ENCODE results near the gene PCSK5.

PCSK5 gene

DNA sequence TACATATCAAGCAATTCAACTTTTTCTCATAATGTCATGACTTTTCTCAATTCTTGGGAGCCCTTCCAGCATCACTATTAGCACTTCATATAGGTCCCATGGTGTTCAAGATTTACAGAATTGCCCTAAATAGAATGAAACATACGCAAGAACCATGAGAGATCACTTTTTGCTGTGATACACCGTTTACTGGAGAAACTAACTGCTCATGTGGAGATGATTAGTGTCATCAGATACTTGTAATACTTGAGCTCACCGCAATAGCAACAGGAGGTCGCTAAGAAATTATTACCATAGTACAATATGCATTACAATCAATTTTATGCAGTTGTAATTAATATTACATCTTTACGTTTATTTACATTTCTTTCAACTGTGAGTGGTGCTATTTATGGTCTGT is 4.8 kb upstream of the PCSK5 start:
- Histone ChIP-seq H3K27ac (ENCODE audit: low read depth in 2 of 2, low read length in 2 of 2) (no peak overlapping the region), H3K9me3 (ENCODE audit: control insufficient read depth in 2 of 2, low read length in 2 of 2) (no peaks in the 10 kb centered on the region), H3K36me3 (ENCODE audit: control insufficient read depth in 2 of 2, insufficient read depth in 2 of 2, low read length in 2 of 2) (no peaks in the 10 kb centered on the region), H3K4me1 (ENCODE audit: control insufficient read depth in 2 of 2, insufficient read depth in 2 of 2, low read length in 2 of 2) (peaks cover 4 to 8% of the 10 kb centered on the region in 2 donors), H3K4me3 (ENCODE audit: low read length in 2 of 2) (no peak overlapping the region), H3K27me3 (ENCODE audit: control insufficient read depth in 2 of 2, insufficient read depth in 2 of 2, low read length in 2 of 2) (no peaks in the 10 kb centered on the region), H3K9ac (ENCODE audit: low read depth in 1 of 2, low read length in 2 of 2) (no peak overlapping the region)

DNA sequence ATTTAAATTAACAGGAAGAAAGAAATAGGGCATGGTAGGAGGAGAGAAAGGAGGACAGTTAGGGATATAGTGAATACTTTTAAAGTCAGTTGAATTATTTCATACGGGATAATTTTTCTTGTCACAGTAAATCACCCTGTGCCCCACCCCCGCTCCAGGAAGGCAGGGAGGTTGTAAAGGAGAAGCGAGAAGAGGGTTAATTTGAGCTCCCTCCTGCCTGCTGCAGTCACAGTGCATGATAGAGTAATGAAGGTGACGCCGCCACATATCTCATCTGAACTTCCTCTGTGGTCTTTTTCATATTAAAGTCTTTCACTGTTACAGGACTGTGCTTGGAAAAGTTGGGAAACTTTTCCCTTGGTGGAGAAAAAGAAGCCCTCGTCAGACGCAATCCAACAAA is 896 bp upstream of the PCSK5 start:
- peak overlapping the region; percentile 83 to 98 for H3K4me3 ChIP-seq (ENCODE audit: low read length in 2 of 2)
- H3K27me3 ChIP-seq (ENCODE audit: control insufficient read depth in 2 of 2, insufficient read depth in 2 of 2, low read length in 2 of 2) = no peaks in the 10 kb centered on the region
- H3K4me1 ChIP-seq (ENCODE audit: control insufficient read depth in 2 of 2, insufficient read depth in 2 of 2, low read length in 2 of 2) = peaks cover 8 to 18% of the 10 kb centered on the region in 2 donors
- H3K27ac ChIP-seq (ENCODE audit: low read depth in 2 of 2, low read length in 2 of 2) = peak overlapping the region; percentile 82 to 87
- H3K9me3 ChIP-seq (ENCODE audit: control insufficient read depth in 2 of 2, low read length in 2 of 2) = no peaks in the 10 kb centered on the region
- no peaks in the 10 kb centered on the region for H3K36me3 ChIP-seq (ENCODE audit: control insufficient read depth in 2 of 2, insufficient read depth in 2 of 2, low read length in 2 of 2)
- H3K9ac ChIP-seq (ENCODE audit: low read depth in 1 of 2, low read length in 2 of 2) = peak overlapping the region; percentile 65 to 79

GRCh38 chr9:75889977-75890471 is 449 bp upstream of the PCSK5 start:
- Histone ChIP-seq H3K27ac (ENCODE audit: low read depth in 2 of 2, low read length in 2 of 2) (peak overlapping the region; percentile 82 to 87), H3K36me3 (ENCODE audit: control insufficient read depth in 2 of 2, insufficient read depth in 2 of 2, low read length in 2 of 2) (no peaks in the 10 kb centered on the region), H3K9ac (ENCODE audit: low read depth in 1 of 2, low read length in 2 of 2) (peak overlapping the region; percentile 65 to 79), H3K9me3 (ENCODE audit: control insufficient read depth in 2 of 2, low read length in 2 of 2) (no peaks in the 10 kb centered on the region), H3K4me1 (ENCODE audit: control insufficient read depth in 2 of 2, insufficient read depth in 2 of 2, low read length in 2 of 2) (peaks cover 8 to 18% of the 10 kb centered on the region in 2 donors), H3K4me3 (ENCODE audit: low read length in 2 of 2) (peak overlapping the region; percentile 83 to 98), H3K27me3 (ENCODE audit: control insufficient read depth in 2 of 2, insufficient read depth in 2 of 2, low read length in 2 of 2) (no peaks in the 10 kb centered on the region)

GRCh38 chr9:75891277-75891741 is 836 bp downstream of the PCSK5 start:
- H3K9me3 ChIP-seq (ENCODE audit: control insufficient read depth in 2 of 2, low read length in 2 of 2) = no peaks in the 10 kb centered on the region
- H3K4me1 ChIP-seq (ENCODE audit: control insufficient read depth in 2 of 2, insufficient read depth in 2 of 2, low read length in 2 of 2) = peaks cover 8 to 18% of the 10 kb centered on the region in 2 donors
- no peaks in the 10 kb centered on the region for H3K27me3 ChIP-seq (ENCODE audit: control insufficient read depth in 2 of 2, insufficient read depth in 2 of 2, low read length in 2 of 2)
- no peaks in the 10 kb centered on the region for H3K36me3 ChIP-seq (ENCODE audit: control insufficient read depth in 2 of 2, insufficient read depth in 2 of 2, low read length in 2 of 2)
- H3K9ac ChIP-seq (ENCODE audit: low read depth in 1 of 2, low read length in 2 of 2) = peak overlapping the region; percentile 73 to 75
- peak overlapping the region; percentile 82 to 87 for H3K27ac ChIP-seq (ENCODE audit: low read depth in 2 of 2, low read length in 2 of 2)
- peak overlapping the region; percentile 83 to 98 for H3K4me3 ChIP-seq (ENCODE audit: low read length in 2 of 2)

DNA sequence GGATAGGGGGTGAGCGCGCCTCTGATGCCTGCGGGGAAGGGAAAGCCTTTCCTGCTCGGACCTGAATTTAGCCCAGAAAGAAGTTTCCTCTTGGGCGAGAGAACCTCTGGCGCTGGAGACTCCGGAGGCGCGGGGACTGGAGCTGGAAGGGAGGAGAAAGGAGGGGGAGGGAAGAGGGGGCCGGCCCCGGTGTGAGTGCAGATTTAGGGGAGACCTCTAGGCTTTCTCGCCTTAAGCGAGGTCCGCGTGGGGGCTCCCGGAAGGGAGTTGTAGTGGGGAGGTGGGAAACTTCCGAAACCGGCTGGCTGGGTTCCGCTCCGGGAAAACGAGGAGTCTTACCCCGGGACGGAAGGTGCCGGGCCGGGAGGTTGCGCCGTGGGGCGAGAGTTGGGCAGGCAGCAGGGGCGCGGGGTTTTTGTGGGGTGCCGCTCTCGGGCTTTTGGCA is 1.3 kb downstream of the PCSK5 start:
- peak overlapping the region; percentile 73 to 75 for H3K9ac ChIP-seq (ENCODE audit: low read depth in 1 of 2, low read length in 2 of 2)

GRCh38 chr9:75892216-75892911 is 1.9 kb downstream of the PCSK5 start:
- peaks cover 8 to 18% of the 10 kb centered on the region in 2 donors for H3K4me1 ChIP-seq (ENCODE audit: control insufficient read depth in 2 of 2, insufficient read depth in 2 of 2, low read length in 2 of 2)
- peak overlapping the region; percentile 54 to 73 for H3K9ac ChIP-seq (ENCODE audit: low read depth in 1 of 2, low read length in 2 of 2)
- H3K9me3 ChIP-seq (ENCODE audit: control insufficient read depth in 2 of 2, low read length in 2 of 2) = no peaks in the 10 kb centered on the region
- no peaks in the 10 kb centered on the region for H3K36me3 ChIP-seq (ENCODE audit: control insufficient read depth in 2 of 2, insufficient read depth in 2 of 2, low read length in 2 of 2)
- peak overlapping the region; percentile 74 to 87 for H3K27ac ChIP-seq (ENCODE audit: low read depth in 2 of 2, low read length in 2 of 2)
- no peaks in the 10 kb centered on the region for H3K27me3 ChIP-seq (ENCODE audit: control insufficient read depth in 2 of 2, insufficient read depth in 2 of 2, low read length in 2 of 2)
- H3K4me3 ChIP-seq (ENCODE audit: low read length in 2 of 2) = peak overlapping the region; percentile 83 to 98

More for the DNA sequence above, 1.3 kb downstream of the PCSK5 start:
- H3K36me3 ChIP-seq (ENCODE audit: control insufficient read depth in 2 of 2, insufficient read depth in 2 of 2, low read length in 2 of 2) = no peaks in the 10 kb centered on the region
- H3K27ac ChIP-seq (ENCODE audit: low read depth in 2 of 2, low read length in 2 of 2) = peak overlapping the region; percentile 74 to 87
- peaks cover 8 to 18% of the 10 kb centered on the region in 2 donors for H3K4me1 ChIP-seq (ENCODE audit: control insufficient read depth in 2 of 2, insufficient read depth in 2 of 2, low read length in 2 of 2)
- no peaks in the 10 kb centered on the region for H3K9me3 ChIP-seq (ENCODE audit: control insufficient read depth in 2 of 2, low read length in 2 of 2)
- peak overlapping the region; percentile 83 to 98 for H3K4me3 ChIP-seq (ENCODE audit: low read length in 2 of 2)
- H3K27me3 ChIP-seq (ENCODE audit: control insufficient read depth in 2 of 2, insufficient read depth in 2 of 2, low read length in 2 of 2) = no peaks in the 10 kb centered on the region

GRCh38 chr9:75893106-75893505 is 2.6 kb downstream of the PCSK5 start:
- peak overlapping the region in 1 of 2 donors; percentile 48 for H3K27ac ChIP-seq (ENCODE audit: low read depth in 2 of 2, low read length in 2 of 2)
- peaks cover 8 to 18% of the 10 kb centered on the region in 2 donors for H3K4me1 ChIP-seq (ENCODE audit: control insufficient read depth in 2 of 2, insufficient read depth in 2 of 2, low read length in 2 of 2)
- peak overlapping the region; percentile 83 to 98 for H3K4me3 ChIP-seq (ENCODE audit: low read length in 2 of 2)
- H3K9me3 ChIP-seq (ENCODE audit: control insufficient read depth in 2 of 2, low read length in 2 of 2) = no peaks in the 10 kb centered on the region
- peak overlapping the region in 1 of 2 donors; percentile 73 for H3K9ac ChIP-seq (ENCODE audit: low read depth in 1 of 2, low read length in 2 of 2)
- H3K36me3 ChIP-seq (ENCODE audit: control insufficient read depth in 2 of 2, insufficient read depth in 2 of 2, low read length in 2 of 2) = no peaks in the 10 kb centered on the region
- no peaks in the 10 kb centered on the region for H3K27me3 ChIP-seq (ENCODE audit: control insufficient read depth in 2 of 2, insufficient read depth in 2 of 2, low read length in 2 of 2)

DNA sequence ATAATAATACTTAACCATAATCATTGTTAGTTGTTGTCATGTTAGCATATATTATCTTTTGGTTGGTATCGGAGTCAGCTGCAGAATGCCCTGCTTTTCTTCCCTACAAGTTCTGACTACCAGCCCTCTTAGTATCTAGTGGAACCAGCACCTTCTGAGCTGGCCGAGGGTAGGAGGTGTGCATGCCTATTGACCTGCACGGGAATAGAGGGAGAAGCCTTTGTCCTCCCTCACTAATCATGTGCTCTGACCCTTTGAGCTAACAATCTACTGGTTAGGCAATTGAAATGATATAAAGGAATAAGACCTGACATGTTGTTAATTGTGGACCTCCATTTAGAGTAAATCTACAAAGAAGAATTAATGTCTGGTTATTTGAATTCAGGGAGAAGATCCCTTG is 4.1 kb downstream of the PCSK5 start:
- H3K27ac ChIP-seq (ENCODE audit: low read depth in 2 of 2, low read length in 2 of 2) = no peak overlapping the region
- H3K4me3 ChIP-seq (ENCODE audit: low read length in 2 of 2) = no peak overlapping the region
- H3K36me3 ChIP-seq (ENCODE audit: control insufficient read depth in 2 of 2, insufficient read depth in 2 of 2, low read length in 2 of 2) = no peaks in the 10 kb centered on the region
- no peaks in the 10 kb centered on the region for H3K9me3 ChIP-seq (ENCODE audit: control insufficient read depth in 2 of 2, low read length in 2 of 2)
- no peak overlapping the region for H3K9ac ChIP-seq (ENCODE audit: low read depth in 1 of 2, low read length in 2 of 2)
- peaks cover 2 to 14% of the 10 kb centered on the region in 2 donors for H3K4me1 ChIP-seq (ENCODE audit: control insufficient read depth in 2 of 2, insufficient read depth in 2 of 2, low read length in 2 of 2)
- no peaks in the 10 kb centered on the region for H3K27me3 ChIP-seq (ENCODE audit: control insufficient read depth in 2 of 2, insufficient read depth in 2 of 2, low read length in 2 of 2)

DNA sequence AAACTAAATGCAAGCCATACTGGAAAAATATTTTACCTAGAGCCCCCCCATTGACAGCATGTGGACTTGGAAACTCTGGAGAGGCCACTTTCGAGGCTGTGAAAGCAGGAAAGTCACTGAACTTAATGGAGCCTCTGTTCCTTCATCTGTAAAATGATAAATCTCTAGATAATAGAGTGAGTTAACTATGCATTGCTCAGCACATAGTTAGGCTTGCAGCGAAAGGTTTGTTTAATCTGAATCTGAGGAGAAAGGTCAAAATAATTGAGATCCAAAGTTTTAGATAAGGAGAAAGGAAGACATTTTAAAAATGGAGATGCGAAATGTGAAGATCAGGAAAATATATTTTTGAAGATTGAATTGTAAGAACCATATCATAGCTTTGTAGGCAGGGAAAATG is 4.6 kb downstream of the PCSK5 start:
- Histone ChIP-seq H3K27me3 (ENCODE audit: control insufficient read depth in 2 of 2, insufficient read depth in 2 of 2, low read length in 2 of 2) (no peaks in the 10 kb centered on the region), H3K4me1 (ENCODE audit: control insufficient read depth in 2 of 2, insufficient read depth in 2 of 2, low read length in 2 of 2) (peaks cover 0 to 14% of the 10 kb centered on the region in 2 donors), H3K27ac (ENCODE audit: low read depth in 2 of 2, low read length in 2 of 2) (no peak overlapping the region), H3K36me3 (ENCODE audit: control insufficient read depth in 2 of 2, insufficient read depth in 2 of 2, low read length in 2 of 2) (no peaks in the 10 kb centered on the region), H3K9me3 (ENCODE audit: control insufficient read depth in 2 of 2, low read length in 2 of 2) (no peaks in the 10 kb centered on the region), H3K4me3 (ENCODE audit: low read length in 2 of 2) (no peak overlapping the region), H3K9ac (ENCODE audit: low read depth in 1 of 2, low read length in 2 of 2) (no peak overlapping the region)

GRCh38 chr9:75896193-75896592 is 5.7 kb downstream of the PCSK5 start:
- H3K36me3 ChIP-seq (ENCODE audit: control insufficient read depth in 2 of 2, insufficient read depth in 2 of 2, low read length in 2 of 2) = no peaks in the 10 kb centered on the region
- no peak overlapping the region for H3K4me3 ChIP-seq (ENCODE audit: low read length in 2 of 2)
- H3K27ac ChIP-seq (ENCODE audit: low read depth in 2 of 2, low read length in 2 of 2) = no peak overlapping the region
- no peaks in the 10 kb centered on the region for H3K9me3 ChIP-seq (ENCODE audit: control insufficient read depth in 2 of 2, low read length in 2 of 2)
- no peak overlapping the region for H3K9ac ChIP-seq (ENCODE audit: low read depth in 1 of 2, low read length in 2 of 2)
- H3K4me1 ChIP-seq (ENCODE audit: control insufficient read depth in 2 of 2, insufficient read depth in 2 of 2, low read length in 2 of 2) = peaks cover 0 to 14% of the 10 kb centered on the region in 2 donors
- no peaks in the 10 kb centered on the region for H3K27me3 ChIP-seq (ENCODE audit: control insufficient read depth in 2 of 2, insufficient read depth in 2 of 2, low read length in 2 of 2)
